Muscle layer of duodenum (tissue), 2 donors: Measurements from ENCODE around the gene UBE2E1.

Experiments used
- H3K27ac ChIP-seq: one replicate; pipeline ENCODE4 v1.7.0; 2013; ENCODE audit warnings: mild to moderate bottlenecking, low read length
- H3K27me3 ChIP-seq: one replicate; pipeline ENCODE4 v1.7.0; 2013; ENCODE audit warnings: low read depth, mild to moderate bottlenecking, control low read depth, low read length
- H3K36me3 ChIP-seq, 2 donors: one replicate each; pipeline ENCODE4 v1.7.0; 2013; ENCODE audit warnings: low read length in 2 of 2, control low read depth in 1 of 2, mild to moderate bottlenecking in 1 of 2; ENCODE audit not compliant: insufficient read depth in 2 of 2, control insufficient read depth in 1 of 2
- H3K4me1 ChIP-seq, 2 donors: one replicate each; pipeline ENCODE4 v1.7.0; 2013; ENCODE audit warnings: low read length in 2 of 2, mild to moderate bottlenecking in 2 of 2, control low read depth in 1 of 2, moderate library complexity in 1 of 2; ENCODE audit not compliant: insufficient read depth in 2 of 2, control insufficient read depth in 1 of 2
- H3K4me3 ChIP-seq, 2 donors: one replicate each; pipeline ENCODE4 v1.7.0; 2013; ENCODE audit warnings: low read length in 2 of 2, low read depth in 1 of 2, mild to moderate bottlenecking in 1 of 2
- H3K9me3 ChIP-seq, 2 donors: one replicate each; pipeline ENCODE4 v1.7.0; 2013; ENCODE audit warnings: low read length in 2 of 2, control low read depth in 1 of 2, mild to moderate bottlenecking in 1 of 2; ENCODE audit not compliant: control insufficient read depth in 1 of 2
- donor health status: healthy.

The UBE2E1 gene

DNA sequence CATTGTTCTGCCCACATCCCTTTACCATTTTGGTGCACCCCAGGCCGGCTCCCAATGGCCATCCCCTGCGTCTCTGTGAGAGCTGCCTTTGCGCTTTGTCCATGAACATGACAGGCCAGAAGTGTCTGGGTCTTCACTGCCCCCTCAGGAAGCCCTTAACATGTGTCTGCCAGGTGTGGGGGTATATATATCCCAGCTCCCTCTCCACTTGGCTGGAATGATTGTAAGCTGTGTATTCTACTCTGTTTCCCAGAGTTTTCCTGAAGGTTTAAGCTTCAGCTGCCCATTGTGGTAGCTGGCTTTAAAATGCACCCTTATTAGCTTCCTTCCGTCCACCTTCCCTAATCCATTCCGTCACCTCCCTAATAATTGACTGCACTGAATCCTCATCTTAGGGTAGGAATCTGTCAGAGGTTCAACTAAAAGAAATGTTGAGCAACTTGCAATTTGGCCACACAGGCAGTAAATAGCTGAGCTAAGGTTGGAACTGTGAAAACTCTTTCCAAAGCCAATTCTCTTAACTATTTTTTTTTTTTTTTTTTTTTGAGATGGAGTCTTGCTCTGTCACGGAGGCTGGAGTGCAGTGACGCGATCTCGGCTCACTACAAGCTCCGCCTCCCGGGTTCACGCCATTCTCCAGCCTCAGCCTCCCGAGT, 30.4 kb upstream of the UBE2E1 start:
- Histone ChIP-seq H3K9me3 (peaks cover 0 to 3% of the 10 kb centered on the region in 2 donors), H3K36me3 (no peaks in the 10 kb centered on the region), H3K27me3 (no peaks in the 10 kb centered on the region), H3K27ac (no peak overlapping the region), H3K4me3 (no peak overlapping the region), H3K4me1 (no peaks in the 10 kb centered on the region)

- H3K27ac ChIP-seq, result no peak overlapping the region
- no peak overlapping the region for H3K4me3 ChIP-seq
Observed at GRCh38 chr3:23776352-23776891, 29.3 kb upstream of the UBE2E1 start.

DNA sequence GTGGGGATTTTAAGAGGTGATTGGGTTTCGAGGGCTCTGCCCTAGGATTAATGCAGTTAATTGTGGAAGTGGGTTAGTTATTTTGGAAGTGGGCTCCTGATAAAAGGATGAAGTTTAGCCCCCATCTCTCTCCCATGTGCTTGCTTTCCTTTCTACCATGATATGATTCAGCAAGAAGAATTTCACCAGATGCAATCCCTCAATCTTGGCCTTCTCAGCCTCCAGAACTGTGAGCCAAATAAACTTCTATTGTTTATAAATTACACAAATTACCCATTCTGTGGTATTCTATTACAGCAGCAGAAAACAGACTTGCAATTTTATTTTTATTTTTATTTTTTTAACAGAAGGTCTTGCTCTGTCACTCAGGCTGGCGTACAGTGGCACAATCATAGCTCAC, 27.3 kb upstream of the UBE2E1 start:
- H3K9me3 ChIP-seq, result peaks cover 0 to 3% of the 10 kb centered on the region in 2 donors
- no peaks in the 10 kb centered on the region for H3K27me3 ChIP-seq
- no peak overlapping the region for H3K4me3 ChIP-seq

More at GRCh38 chr3:23776352-23776891, 29.3 kb upstream of the UBE2E1 start:
- Histone ChIP-seq H3K9me3 (peaks cover 0 to 3% of the 10 kb centered on the region in 2 donors), H3K4me1 (no peaks in the 10 kb centered on the region), H3K27me3 (no peaks in the 10 kb centered on the region), H3K36me3 (no peaks in the 10 kb centered on the region)

GRCh38 chr3:23779841-23780240, 25.9 kb upstream of the UBE2E1 start:
- H3K36me3 ChIP-seq, result no peaks in the 10 kb centered on the region
- peaks cover 0 to 3% of the 10 kb centered on the region in 2 donors for H3K9me3 ChIP-seq
- H3K27me3 ChIP-seq, result no peaks in the 10 kb centered on the region
- H3K27ac ChIP-seq, result no peak overlapping the region
- no peaks in the 10 kb centered on the region for H3K4me1 ChIP-seq
- no peak overlapping the region for H3K4me3 ChIP-seq

More for the DNA sequence above, 27.3 kb upstream of the UBE2E1 start:
- H3K4me1 ChIP-seq, result no peaks in the 10 kb centered on the region
- H3K36me3 ChIP-seq, result no peaks in the 10 kb centered on the region
- no peak overlapping the region for H3K27ac ChIP-seq

DNA sequence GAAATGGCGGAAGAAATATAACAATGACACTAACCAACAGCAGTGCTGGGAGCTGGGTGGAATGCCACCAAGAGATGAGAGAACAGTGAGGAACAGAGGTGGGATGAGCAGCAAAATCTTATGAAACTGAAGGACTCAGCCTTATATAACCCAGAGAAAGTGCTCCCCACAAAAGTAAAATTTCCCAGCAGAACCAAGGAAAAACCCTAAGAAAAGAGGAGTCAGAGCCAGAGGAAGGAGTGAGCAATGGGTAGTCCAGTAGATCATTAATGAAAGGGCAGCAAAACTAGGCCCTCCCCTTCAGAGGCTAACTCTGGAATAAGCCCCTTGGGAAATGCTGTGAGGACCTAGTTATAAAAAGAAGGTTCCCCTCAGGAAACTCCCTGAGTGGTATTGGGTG, 24.7 kb upstream of the UBE2E1 start:
- H3K27ac ChIP-seq, result no peak overlapping the region
- H3K9me3 ChIP-seq, result no peaks in the 10 kb centered on the region
- H3K36me3 ChIP-seq, result no peaks in the 10 kb centered on the region
- H3K4me3 ChIP-seq, result no peak overlapping the region
- H3K4me1 ChIP-seq, result no peaks in the 10 kb centered on the region
- no peaks in the 10 kb centered on the region for H3K27me3 ChIP-seq

DNA sequence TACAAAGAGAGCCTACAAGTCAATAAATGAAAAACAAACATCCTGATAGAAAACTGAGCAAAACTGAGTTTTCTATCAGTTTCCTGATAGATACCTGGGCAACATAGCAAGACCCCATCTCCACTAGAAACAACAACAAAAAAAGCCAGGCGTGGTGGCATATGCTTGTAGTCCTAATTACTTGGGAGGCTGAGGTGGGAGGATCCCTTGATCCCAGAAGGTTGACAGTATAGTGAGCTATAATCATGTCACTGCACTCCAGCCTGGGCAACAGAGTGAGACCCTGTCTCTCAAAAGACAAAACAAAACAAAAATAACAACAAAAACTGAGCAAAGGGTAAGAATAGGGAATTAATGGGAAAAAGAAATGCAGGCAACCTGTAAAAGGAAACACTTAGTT, 23.9 kb upstream of the UBE2E1 start:
- no peak overlapping the region for H3K27ac ChIP-seq

GRCh38 chr3:23785097-23785645, 20.6 kb upstream of the UBE2E1 start:
- Histone ChIP-seq H3K9me3 (no peaks in the 10 kb centered on the region), H3K27ac (no peak overlapping the region), H3K27me3 (no peaks in the 10 kb centered on the region), H3K4me1 (no peaks in the 10 kb centered on the region), H3K4me3 (no peak overlapping the region), H3K36me3 (no peaks in the 10 kb centered on the region)

More for the DNA sequence above, 23.9 kb upstream of the UBE2E1 start:
- Histone ChIP-seq H3K4me3 (no peak overlapping the region), H3K27me3 (no peaks in the 10 kb centered on the region), H3K4me1 (no peaks in the 10 kb centered on the region), H3K9me3 (no peaks in the 10 kb centered on the region), H3K36me3 (no peaks in the 10 kb centered on the region)

DNA sequence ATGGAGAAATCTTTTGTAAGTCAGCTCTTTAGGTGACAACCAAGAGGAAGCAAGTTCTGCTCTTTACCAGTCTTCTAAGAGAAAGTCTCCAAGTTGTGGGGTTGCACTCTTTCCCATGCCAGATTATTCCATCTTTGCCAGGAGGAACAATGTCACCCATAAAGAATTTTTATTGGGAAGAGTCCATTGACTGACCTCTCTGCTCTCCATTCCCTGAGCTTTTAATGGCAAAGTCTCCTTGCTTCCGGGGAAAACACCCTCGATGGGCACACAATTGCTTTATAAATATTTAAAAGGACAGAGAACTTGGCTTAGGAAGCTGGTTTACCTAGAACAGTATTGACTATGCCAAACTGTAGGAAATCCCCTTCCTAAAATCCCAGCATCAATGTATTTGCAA, 19.9 kb upstream of the UBE2E1 start:
- Histone ChIP-seq H3K27ac (no peak overlapping the region), H3K36me3 (no peaks in the 10 kb centered on the region), H3K4me3 (no peak overlapping the region), H3K4me1 (no peaks in the 10 kb centered on the region), H3K9me3 (no peaks in the 10 kb centered on the region), H3K27me3 (no peaks in the 10 kb centered on the region)

- no peaks in the 10 kb centered on the region for H3K27me3 ChIP-seq
- H3K36me3 ChIP-seq, result no peaks in the 10 kb centered on the region
- no peak overlapping the region for H3K4me3 ChIP-seq
- no peak overlapping the region for H3K27ac ChIP-seq
- H3K9me3 ChIP-seq, result no peaks in the 10 kb centered on the region
- no peaks in the 10 kb centered on the region for H3K4me1 ChIP-seq
Observed at GRCh38 chr3:23791678-23792077, 14.1 kb upstream of the UBE2E1 start.

- Histone ChIP-seq H3K9me3 (no peaks in the 10 kb centered on the region), H3K36me3 (no peaks in the 10 kb centered on the region), H3K27me3 (no peaks in the 10 kb centered on the region), H3K4me3 (no peak overlapping the region), H3K4me1 (no peaks in the 10 kb centered on the region), H3K27ac (no peak overlapping the region)
Observed at GRCh38 chr3:23793528-23794134, 12.1 kb upstream of the UBE2E1 start.

GRCh38 chr3:23795096-23795495, 10.7 kb upstream of the UBE2E1 start:
- Histone ChIP-seq H3K36me3 (no peaks in the 10 kb centered on the region), H3K4me1 (no peaks in the 10 kb centered on the region), H3K27me3 (no peaks in the 10 kb centered on the region), H3K9me3 (no peaks in the 10 kb centered on the region), H3K4me3 (no peak overlapping the region), H3K27ac (no peak overlapping the region)
